ENCODE data around the gene RBM15. TPM values are rescaled to one million over a fixed set of nuclear protein-coding genes. Genes with fewer than 3 reads are reported as not detected.

Gene RBM15, protein sequence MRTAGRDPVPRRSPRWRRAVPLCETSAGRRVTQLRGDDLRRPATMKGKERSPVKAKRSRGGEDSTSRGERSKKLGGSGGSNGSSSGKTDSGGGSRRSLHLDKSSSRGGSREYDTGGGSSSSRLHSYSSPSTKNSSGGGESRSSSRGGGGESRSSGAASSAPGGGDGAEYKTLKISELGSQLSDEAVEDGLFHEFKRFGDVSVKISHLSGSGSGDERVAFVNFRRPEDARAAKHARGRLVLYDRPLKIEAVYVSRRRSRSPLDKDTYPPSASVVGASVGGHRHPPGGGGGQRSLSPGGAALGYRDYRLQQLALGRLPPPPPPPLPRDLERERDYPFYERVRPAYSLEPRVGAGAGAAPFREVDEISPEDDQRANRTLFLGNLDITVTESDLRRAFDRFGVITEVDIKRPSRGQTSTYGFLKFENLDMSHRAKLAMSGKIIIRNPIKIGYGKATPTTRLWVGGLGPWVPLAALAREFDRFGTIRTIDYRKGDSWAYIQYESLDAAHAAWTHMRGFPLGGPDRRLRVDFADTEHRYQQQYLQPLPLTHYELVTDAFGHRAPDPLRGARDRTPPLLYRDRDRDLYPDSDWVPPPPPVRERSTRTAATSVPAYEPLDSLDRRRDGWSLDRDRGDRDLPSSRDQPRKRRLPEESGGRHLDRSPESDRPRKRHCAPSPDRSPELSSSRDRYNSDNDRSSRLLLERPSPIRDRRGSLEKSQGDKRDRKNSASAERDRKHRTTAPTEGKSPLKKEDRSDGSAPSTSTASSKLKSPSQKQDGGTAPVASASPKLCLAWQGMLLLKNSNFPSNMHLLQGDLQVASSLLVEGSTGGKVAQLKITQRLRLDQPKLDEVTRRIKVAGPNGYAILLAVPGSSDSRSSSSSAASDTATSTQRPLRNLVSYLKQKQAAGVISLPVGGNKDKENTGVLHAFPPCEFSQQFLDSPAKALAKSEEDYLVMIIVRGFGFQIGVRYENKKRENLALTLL
- polyA plus RNA-seq = 10 to 100 TPM in 1 of 4 donors, 1 to 10 TPM in 3; 1.6 to 13.9 (median 3.7) TPM
- long read RNA-seq, donor 1 = 0 reads
- long read RNA-seq, donor 2, partial matches to known transcripts = 0 of 3 reads
- long read RNA-seq, donor 2, other reads (novel, unspliced or antisense) = 0 of 3 reads
- long read RNA-seq, donor 3, transcript RBM15-203 (1 exons, 3,368 nt) = major isoform, 8 of 8 reads
- long read RNA-seq, donor 3, partial matches to known transcripts = 0 of 8 reads
- long read RNA-seq, donor 3, other reads (novel, unspliced or antisense) = 0 of 8 reads
- long read RNA-seq, donor 4 = 0 reads
- long read RNA-seq, donor 5, partial matches to known transcripts = 0 of 2 reads
- long read RNA-seq, donor 5, other reads (novel, unspliced or antisense) = 0 of 2 reads
- long read RNA-seq, donor 6, transcript RBM15-203 (1 exons, 3,368 nt) = major isoform, 5 of 5 reads
- long read RNA-seq, donor 6, partial matches to known transcripts = 0 of 5 reads
- long read RNA-seq, donor 6, other reads (novel, unspliced or antisense) = 0 of 5 reads
- long read RNA-seq, donor 7 = 0 reads
- long read RNA-seq, donor 8, partial matches to known transcripts = 0 of 1 reads
- long read RNA-seq, donor 8, other reads (novel, unspliced or antisense) = 0 of 1 reads
- long read RNA-seq, donor 9, partial matches to known transcripts = 0 of 4 reads
- long read RNA-seq, donor 9, other reads (novel, unspliced or antisense) = 0 of 4 reads
- long read RNA-seq, donor 10, partial matches to known transcripts = 0 of 3 reads
- long read RNA-seq, donor 10, other reads (novel, unspliced or antisense) = 0 of 3 reads

DNA sequence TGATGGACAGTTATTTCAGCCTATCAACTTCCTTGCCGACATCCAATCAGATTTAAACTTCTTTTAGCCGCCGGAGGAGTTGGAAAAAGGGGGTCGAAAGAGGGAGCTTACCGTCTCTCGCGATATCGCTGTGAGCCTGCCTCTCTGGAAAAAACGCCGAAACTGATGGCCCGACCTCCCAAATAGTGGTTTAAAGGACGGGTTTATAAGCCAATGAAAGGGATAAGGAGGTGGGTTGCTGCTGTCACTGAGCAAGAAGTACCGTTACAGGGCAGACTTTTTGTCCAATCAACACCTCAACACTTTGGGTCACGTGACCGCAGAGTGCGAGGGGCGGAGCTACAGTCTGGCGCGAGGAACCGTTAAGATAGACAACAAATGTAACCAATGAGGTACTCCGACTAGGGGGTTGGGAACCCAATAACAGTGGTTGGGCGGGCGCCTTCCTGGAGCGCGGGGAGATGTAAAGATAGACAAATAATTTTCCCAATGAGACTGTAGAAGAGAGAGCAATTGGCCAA is at the start of gene RBM15:
Gene RBM15 (plus strand): TSS at position 492 of the 521 bp plus-strand sequence. CDS start 29 bp downstream, at position 521.
- H3K9me3 ChIP-seq (ENCODE audit: control insufficient read depth in 2 of 2, insufficient read depth in 1 of 2, low read depth in 1 of 2, low read length in 1 of 2) = no peaks in the 10 kb centered on the region
- H3K4me1 ChIP-seq (ENCODE audit: control insufficient read depth in 3 of 3, insufficient read depth in 2 of 3, low read depth in 1 of 3, low read length in 2 of 3) = peaks cover 15 to 35% (median 25%) of the 10 kb centered on the region in 3 donors
- peaks cover 0 to 21% (median 3%) of the 10 kb centered on the region in 3 donors for H3K36me3 ChIP-seq (ENCODE audit: control insufficient read depth in 3 of 3, insufficient read depth in 2 of 3, low read depth in 1 of 3, low read length in 3 of 3)
- peak within 1 kb of the TSS; percentile 97 to 99 (median 98) for H3K27ac ChIP-seq (ENCODE audit: low read depth in 1 of 3, low read length in 2 of 3)
- FAIRE-seq (peak; percentile 47), DNase-seq (peak; percentile 100)
- H3K27me3 ChIP-seq (ENCODE audit: control insufficient read depth in 3 of 3, insufficient read depth in 3 of 3, low read length in 3 of 3) = no peaks in the 10 kb centered on the region
- 0 to 1% (median 1%) methylated on average over 25 of the region's 25 CpGs for WGBS, 3 donors
- H3K4me3 ChIP-seq (ENCODE audit: low read depth in 1 of 3, low read length in 3 of 3) = peak within 1 kb of the TSS; percentile 95 to 98 (median 97)

DNA sequence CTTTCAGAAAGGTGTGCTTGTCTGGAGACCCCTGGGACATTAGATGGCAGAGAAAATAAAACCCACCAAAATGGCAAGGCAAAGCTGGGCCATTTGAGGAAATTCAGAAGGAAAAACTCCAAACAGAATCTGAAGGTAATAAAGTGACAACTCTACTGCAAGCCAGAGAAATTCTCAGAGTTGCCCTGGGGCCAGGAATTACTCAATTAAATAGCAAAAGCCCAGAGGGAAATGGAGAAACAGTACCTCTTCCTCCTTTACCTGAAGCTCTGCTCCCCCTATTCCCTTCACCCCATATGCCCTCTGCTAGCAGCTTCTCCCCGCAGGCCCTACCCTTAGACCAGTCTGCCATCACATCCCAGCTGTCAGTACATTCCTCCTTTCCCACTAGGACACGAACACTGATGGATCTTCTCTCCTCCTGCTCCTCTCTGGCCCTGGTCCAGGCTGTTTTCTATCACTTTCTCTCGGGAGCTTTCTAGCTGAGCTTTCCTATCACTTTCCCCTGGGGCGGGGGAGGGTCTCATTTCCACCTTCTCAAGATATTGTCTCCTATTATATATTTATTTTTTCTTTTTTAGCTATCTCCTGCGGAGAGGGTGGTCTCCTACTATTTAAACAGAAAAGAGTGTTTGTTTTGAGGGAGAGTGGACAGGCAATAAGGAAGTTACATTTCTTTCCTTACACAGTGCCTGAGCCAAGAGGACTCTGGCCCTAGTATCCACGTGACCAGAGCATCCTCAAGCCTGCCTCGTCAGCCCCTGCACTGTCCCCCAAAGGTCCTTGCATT is 47.7 kb upstream of the RBM15 start:
- no peak overlapping the region for H3K4me3 ChIP-seq (ENCODE audit: low read depth in 1 of 3, low read length in 3 of 3)
- peak; percentile 65 to 66 for DNase-seq
- H3K36me3 ChIP-seq (ENCODE audit: control insufficient read depth in 3 of 3, insufficient read depth in 2 of 3, low read depth in 1 of 3, low read length in 3 of 3) = no peaks in the 10 kb centered on the region
- no peak overlapping the region for H3K27ac ChIP-seq (ENCODE audit: low read depth in 1 of 3, low read length in 2 of 3)
- no peak for FAIRE-seq
- WGBS, 3 donors = 12 to 33% (median 27%) methylated on average over 6 to 7 of the region's 7 CpGs
- peaks cover 0 to 6% (median 0%) of the 10 kb centered on the region in 3 donors for H3K4me1 ChIP-seq (ENCODE audit: control insufficient read depth in 3 of 3, insufficient read depth in 2 of 3, low read depth in 1 of 3, low read length in 2 of 3)
- H3K27me3 ChIP-seq (ENCODE audit: control insufficient read depth in 3 of 3, insufficient read depth in 3 of 3, low read length in 3 of 3) = peaks cover 0 to 6% (median 0%) of the 10 kb centered on the region in 3 donors
- no peaks in the 10 kb centered on the region for H3K9me3 ChIP-seq (ENCODE audit: control insufficient read depth in 2 of 2, insufficient read depth in 1 of 2, low read depth in 1 of 2, low read length in 1 of 2)

DNA sequence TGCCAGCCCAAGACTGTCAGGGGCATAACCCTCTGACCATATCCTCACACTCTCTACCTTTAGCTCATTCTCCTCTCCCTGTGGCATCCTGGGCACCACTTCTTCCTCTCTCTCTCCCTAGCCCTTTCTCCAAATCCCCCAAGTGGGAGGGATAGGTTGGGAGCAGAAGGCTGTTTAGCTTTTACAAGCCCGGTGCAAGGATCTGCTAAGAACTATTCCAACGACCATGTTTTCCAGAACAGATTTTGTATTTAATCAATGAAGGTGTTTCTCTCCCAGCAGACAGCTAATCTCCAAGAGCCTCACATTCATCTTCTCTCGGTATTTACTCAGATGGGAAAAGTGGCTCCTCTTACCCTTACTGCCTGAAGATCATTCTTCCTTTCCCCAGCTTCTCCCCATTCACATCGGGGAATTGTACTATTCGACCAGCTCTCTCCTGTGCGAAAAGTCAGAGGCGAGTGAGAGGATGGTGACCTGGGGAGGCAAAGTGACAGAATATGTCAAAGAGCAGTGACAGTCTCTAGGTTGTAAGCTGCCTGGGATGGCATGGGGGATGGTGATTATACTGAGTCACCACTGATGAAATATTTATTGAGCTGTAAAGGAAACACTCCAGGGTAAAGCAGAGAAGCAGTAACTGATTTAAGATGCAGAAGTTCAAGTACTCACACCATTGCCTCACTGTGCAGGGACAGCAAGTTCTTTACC is 47.0 kb upstream of the RBM15 start:
- FAIRE-seq (no peak), DNase-seq (peak in 1 of 2 donors; percentile 19)
- H3K27me3 ChIP-seq (ENCODE audit: control insufficient read depth in 3 of 3, insufficient read depth in 3 of 3, low read length in 3 of 3) = peaks cover 0 to 6% (median 0%) of the 10 kb centered on the region in 3 donors

DNA sequence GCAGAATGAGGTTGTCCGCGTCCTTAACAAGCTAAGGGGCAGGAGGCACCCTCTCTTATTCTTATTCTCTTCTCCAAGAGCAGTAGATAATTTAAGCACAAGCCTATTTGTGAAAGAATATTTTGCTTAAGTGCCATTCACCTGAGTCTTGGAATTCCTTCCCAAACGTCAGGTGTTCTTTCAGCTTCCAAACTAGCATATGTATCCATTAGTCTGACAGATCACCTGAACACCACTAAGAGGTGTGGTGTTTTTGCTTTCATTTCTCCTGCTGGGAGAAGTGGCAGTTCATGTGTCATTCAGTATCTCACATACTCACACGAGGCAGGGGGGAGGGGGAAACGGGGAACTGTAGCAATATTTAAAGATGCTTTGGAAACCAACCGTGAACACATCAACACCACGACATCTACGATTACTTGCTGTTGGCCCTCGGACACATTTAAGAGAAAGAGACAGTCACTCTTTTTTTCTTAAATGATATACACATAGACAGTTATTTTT is 45.5 kb upstream of the RBM15 start:
- Histone ChIP-seq H3K27me3 (ENCODE audit: control insufficient read depth in 3 of 3, insufficient read depth in 3 of 3, low read length in 3 of 3) (peaks cover 0 to 6% (median 0%) of the 10 kb centered on the region in 3 donors), H3K27ac (ENCODE audit: low read depth in 1 of 3, low read length in 2 of 3) (no peak overlapping the region), H3K4me1 (ENCODE audit: control insufficient read depth in 3 of 3, insufficient read depth in 2 of 3, low read depth in 1 of 3, low read length in 2 of 3) (peaks cover 0 to 6% (median 0%) of the 10 kb centered on the region in 3 donors), H3K36me3 (ENCODE audit: control insufficient read depth in 3 of 3, insufficient read depth in 2 of 3, low read depth in 1 of 3, low read length in 3 of 3) (no peaks in the 10 kb centered on the region), H3K4me3 (ENCODE audit: low read depth in 1 of 3, low read length in 3 of 3) (no peak overlapping the region), H3K9me3 (ENCODE audit: control insufficient read depth in 2 of 2, insufficient read depth in 1 of 2, low read depth in 1 of 2, low read length in 1 of 2) (no peaks in the 10 kb centered on the region)
- FAIRE-seq (no peak), DNase-seq (no peak)
- WGBS, 3 donors = 61 to 70% (median 66%) methylated on average over 9 of the region's 9 CpGs

More for the DNA sequence above, 47.0 kb upstream of the RBM15 start:
- Histone ChIP-seq H3K9me3 (ENCODE audit: control insufficient read depth in 2 of 2, insufficient read depth in 1 of 2, low read depth in 1 of 2, low read length in 1 of 2) (no peaks in the 10 kb centered on the region), H3K36me3 (ENCODE audit: control insufficient read depth in 3 of 3, insufficient read depth in 2 of 3, low read depth in 1 of 3, low read length in 3 of 3) (no peaks in the 10 kb centered on the region), H3K4me3 (ENCODE audit: low read depth in 1 of 3, low read length in 3 of 3) (no peak overlapping the region), H3K4me1 (ENCODE audit: control insufficient read depth in 3 of 3, insufficient read depth in 2 of 3, low read depth in 1 of 3, low read length in 2 of 3) (peaks cover 0 to 6% (median 0%) of the 10 kb centered on the region in 3 donors), H3K27ac (ENCODE audit: low read depth in 1 of 3, low read length in 2 of 3) (no peak overlapping the region)
- 41 to 59% (median 51%) methylated on average over 7 of the region's 7 CpGs for WGBS, 3 donors

DNA sequence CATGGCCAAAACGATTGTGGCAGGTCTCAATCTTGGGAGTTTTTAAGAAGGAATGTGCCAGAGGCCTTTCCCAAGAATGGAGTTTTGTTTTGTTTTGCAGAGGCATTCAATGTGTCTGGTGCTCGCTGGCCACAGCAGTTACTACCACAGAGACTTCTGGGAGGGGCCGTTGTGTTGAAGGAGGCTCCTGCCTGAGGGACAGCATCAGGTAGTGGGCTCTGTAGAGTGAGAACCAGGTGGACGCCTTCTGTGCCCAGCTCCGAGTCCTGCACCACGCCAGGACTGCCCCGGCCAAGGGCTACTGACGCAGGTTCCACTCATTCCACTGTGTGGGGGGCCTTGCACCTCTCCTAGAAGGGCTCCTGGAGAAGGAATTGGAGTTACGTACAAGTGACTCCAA is 44.9 kb upstream of the RBM15 start:
- H3K27ac ChIP-seq (ENCODE audit: low read depth in 1 of 3, low read length in 2 of 3) = no peak overlapping the region
- no peak overlapping the region for H3K4me3 ChIP-seq (ENCODE audit: low read depth in 1 of 3, low read length in 3 of 3)
- 86 to 90% (median 86%) methylated on average over 9 of the region's 9 CpGs for WGBS, 3 donors
- no peaks in the 10 kb centered on the region for H3K9me3 ChIP-seq (ENCODE audit: control insufficient read depth in 2 of 2, insufficient read depth in 1 of 2, low read depth in 1 of 2, low read length in 1 of 2)
- FAIRE-seq (no peak), DNase-seq (no peak)
- H3K36me3 ChIP-seq (ENCODE audit: control insufficient read depth in 3 of 3, insufficient read depth in 2 of 3, low read depth in 1 of 3, low read length in 3 of 3) = no peaks in the 10 kb centered on the region
- H3K4me1 ChIP-seq (ENCODE audit: control insufficient read depth in 3 of 3, insufficient read depth in 2 of 3, low read depth in 1 of 3, low read length in 2 of 3) = peaks cover 0 to 6% (median 0%) of the 10 kb centered on the region in 3 donors
- H3K27me3 ChIP-seq (ENCODE audit: control insufficient read depth in 3 of 3, insufficient read depth in 3 of 3, low read length in 3 of 3) = peaks cover 0 to 6% (median 0%) of the 10 kb centered on the region in 3 donors

DNA sequence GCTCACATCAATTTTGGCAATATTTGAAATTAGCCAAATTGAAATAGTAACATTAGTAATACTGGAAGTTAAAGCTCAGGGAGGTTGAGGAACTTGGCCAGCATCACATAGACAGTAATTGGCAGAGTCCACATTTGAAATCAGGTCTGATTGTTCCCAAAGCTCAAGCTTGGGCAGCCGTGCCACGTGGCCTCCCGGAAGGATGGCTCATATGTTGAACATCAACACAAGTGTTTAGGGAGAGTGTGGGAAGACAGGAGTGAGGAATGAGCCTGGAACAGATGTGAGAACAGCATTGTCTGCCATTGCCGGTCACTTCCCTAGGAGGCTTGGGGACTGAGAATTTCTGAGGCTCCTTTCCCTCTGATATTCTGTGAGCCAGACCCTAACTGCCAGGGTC is 40.2 kb upstream of the RBM15 start:
- FAIRE-seq = no peak
- DNase-seq = no peak

More for the DNA sequence above, 40.2 kb upstream of the RBM15 start:
- Histone ChIP-seq H3K27ac (ENCODE audit: low read depth in 1 of 3, low read length in 2 of 3) (no peak overlapping the region), H3K9me3 (ENCODE audit: control insufficient read depth in 2 of 2, insufficient read depth in 1 of 2, low read depth in 1 of 2, low read length in 1 of 2) (no peaks in the 10 kb centered on the region), H3K36me3 (ENCODE audit: control insufficient read depth in 3 of 3, insufficient read depth in 2 of 3, low read depth in 1 of 3, low read length in 3 of 3) (no peaks in the 10 kb centered on the region), H3K27me3 (ENCODE audit: control insufficient read depth in 3 of 3, insufficient read depth in 3 of 3, low read length in 3 of 3) (peaks cover 0 to 9% (median 0%) of the 10 kb centered on the region in 3 donors), H3K4me1 (ENCODE audit: control insufficient read depth in 3 of 3, insufficient read depth in 2 of 3, low read depth in 1 of 3, low read length in 2 of 3) (no peaks in the 10 kb centered on the region), H3K4me3 (ENCODE audit: low read depth in 1 of 3, low read length in 3 of 3) (no peak overlapping the region)
- 82 to 91% (median 84%) methylated on average over 4 of the region's 4 CpGs for WGBS, 3 donors
